ENCODE results near the gene SIGLEC5. TPM values are rescaled to one million over a fixed set of nuclear protein-coding genes. Genes with fewer than 3 reads are reported as not detected.
A peak's percentile ranks its signal among the peaks of the same experiment; 100 is the strongest.

Gene SIGLEC5
- total RNA-seq, 1 experiment from 2014 or later = not detected

DNA sequence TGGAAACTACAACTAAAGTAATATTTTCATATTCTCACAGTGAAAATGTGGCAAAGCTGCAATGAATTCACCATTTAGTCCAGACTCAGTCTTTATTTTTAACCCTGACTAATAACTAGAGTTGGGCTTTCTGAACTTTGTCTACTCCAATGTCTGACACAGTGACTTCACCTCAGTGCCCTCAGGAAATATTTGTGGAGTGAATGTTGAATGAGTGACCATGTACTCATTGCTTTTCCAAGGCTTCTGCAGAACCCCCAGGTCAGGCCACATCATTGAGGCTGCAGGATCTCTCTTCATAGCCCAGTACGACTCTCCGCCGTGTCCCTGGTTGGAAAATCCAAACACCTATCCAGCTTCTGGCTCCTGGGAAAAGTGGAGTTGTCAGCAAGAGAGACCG, 57.3 kb downstream of the SIGLEC5 start:
- DNase-seq = peak; percentile 95
- BruUV-seq (replicated peaks) = no TSS peak
- peaks cover 53% of the 10 kb centered on the region for H3K4me1 ChIP-seq (ENCODE audit: insufficient read depth, low read length)
- H3K9me2 ChIP-seq (replicated peaks; ENCODE audit: low read length) = no peaks in the 10 kb centered on the region
- H2AFZ ChIP-seq (ENCODE audit: low read length) = no peak overlapping the region
- intact Hi-C loops (cut with micrococcal nuclease) = no loop called here
- H3K4me2 ChIP-seq (ENCODE audit: low read length) = peak overlapping the region; percentile 97
- peaks cover 5% of the 10 kb centered on the region for H3F3A ChIP-seq (ENCODE audit: low read length, unreplicated experiment)
- H3K27me3 ChIP-seq (ENCODE audit: low read length) = no peaks in the 10 kb centered on the region
- peak; percentile 73 for ATAC-seq
- H4K20me1 ChIP-seq (ENCODE audit: low read length) = no peaks in the 10 kb centered on the region
- TF ChIP-seq EZH2 (IDR thresholded peaks at IDR 0.05; ENCODE audit: low read length, unreplicated experiment) (no peak), EZH2phosphoT487 (IDR thresholded peaks at IDR 0.05; ENCODE audit: borderline replicate concordance, low read length) (no peak)
- TF ChIP-seq, protein P1, sequence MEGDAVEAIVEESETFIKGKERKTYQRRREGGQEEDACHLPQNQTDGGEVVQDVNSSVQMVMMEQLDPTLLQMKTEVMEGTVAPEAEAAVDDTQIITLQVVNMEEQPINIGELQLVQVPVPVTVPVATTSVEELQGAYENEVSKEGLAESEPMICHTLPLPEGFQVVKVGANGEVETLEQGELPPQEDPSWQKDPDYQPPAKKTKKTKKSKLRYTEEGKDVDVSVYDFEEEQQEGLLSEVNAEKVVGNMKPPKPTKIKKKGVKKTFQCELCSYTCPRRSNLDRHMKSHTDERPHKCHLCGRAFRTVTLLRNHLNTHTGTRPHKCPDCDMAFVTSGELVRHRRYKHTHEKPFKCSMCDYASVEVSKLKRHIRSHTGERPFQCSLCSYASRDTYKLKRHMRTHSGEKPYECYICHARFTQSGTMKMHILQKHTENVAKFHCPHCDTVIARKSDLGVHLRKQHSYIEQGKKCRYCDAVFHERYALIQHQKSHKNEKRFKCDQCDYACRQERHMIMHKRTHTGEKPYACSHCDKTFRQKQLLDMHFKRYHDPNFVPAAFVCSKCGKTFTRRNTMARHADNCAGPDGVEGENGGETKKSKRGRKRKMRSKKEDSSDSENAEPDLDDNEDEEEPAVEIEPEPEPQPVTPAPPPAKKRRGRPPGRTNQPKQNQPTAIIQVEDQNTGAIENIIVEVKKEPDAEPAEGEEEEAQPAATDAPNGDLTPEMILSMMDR (conservative IDR thresholded peaks at IDR 0.05; ENCODE audit: low read depth, low read length) = no peak
- H3K79me2 ChIP-seq (ENCODE audit: low read length) = peaks cover 64% of the 10 kb centered on the region
- peak overlapping the region; percentile 81 for H3K4me3 ChIP-seq (ENCODE audit: low read length)
- peak overlapping the region; percentile 75 for H3K27ac ChIP-seq (ENCODE audit: low read length)
- ChIA-PET POLR2A (ENCODE audit: unreplicated experiment) (no interaction called here), CTCF (no interaction called here)
- no peaks in the 10 kb centered on the region for H3K9me3 ChIP-seq (ENCODE audit: low read length)
- peaks cover 32% of the 10 kb centered on the region for H3K36me3 ChIP-seq (ENCODE audit: low read depth, low read length)
- H3K9ac ChIP-seq (ENCODE audit: low read length) = peak overlapping the region; percentile 62

DNA sequence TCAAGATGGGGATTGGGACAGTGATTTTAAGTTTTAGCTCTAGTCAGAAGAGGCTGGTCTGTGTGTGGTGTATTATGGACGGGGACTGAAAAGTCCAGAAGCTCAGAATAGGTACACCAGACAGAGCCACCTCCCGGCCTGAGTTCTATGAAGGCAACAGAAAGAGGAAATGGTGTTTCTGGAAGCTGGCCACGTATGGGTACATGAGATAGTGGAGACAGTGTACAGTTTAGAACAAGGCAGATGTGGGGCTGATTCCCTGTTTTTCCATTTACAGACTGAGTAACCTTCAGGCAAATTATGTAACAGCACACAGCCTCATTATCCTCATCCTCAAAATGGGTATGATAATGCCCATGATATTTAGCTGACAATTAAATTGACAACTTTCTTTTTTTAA, 57.8 kb downstream of the SIGLEC5 start:
- Histone ChIP-seq H3K27ac (ENCODE audit: low read length) (peak overlapping the region; percentile 75), H3K27me3 (ENCODE audit: low read length) (no peaks in the 10 kb centered on the region), H3K4me3 (ENCODE audit: low read length) (peak overlapping the region; percentile 81), H3F3A (ENCODE audit: low read length, unreplicated experiment) (peaks cover 5% of the 10 kb centered on the region), H2AFZ (ENCODE audit: low read length) (no peak overlapping the region), H3K9me2 (replicated peaks; ENCODE audit: low read length) (no peaks in the 10 kb centered on the region), H3K4me2 (ENCODE audit: low read length) (peak overlapping the region; percentile 97), H3K9ac (ENCODE audit: low read length) (peak overlapping the region; percentile 62), H4K20me1 (ENCODE audit: low read length) (no peaks in the 10 kb centered on the region), H3K36me3 (ENCODE audit: low read depth, low read length) (peaks cover 32% of the 10 kb centered on the region), H3K4me1 (ENCODE audit: insufficient read depth, low read length) (peaks cover 58% of the 10 kb centered on the region), H3K9me3 (ENCODE audit: low read length) (no peaks in the 10 kb centered on the region), H3K79me2 (ENCODE audit: low read length) (peaks cover 64% of the 10 kb centered on the region)
- no TSS peak for BruUV-seq (replicated peaks)
- POLR2A ChIA-PET (ENCODE audit: unreplicated experiment) = no interaction called here
- ATAC-seq (peak; percentile 25), DNase-seq (peak; percentile 61)
- TF ChIP-seq, protein P1 (conservative IDR thresholded peaks at IDR 0.05; ENCODE audit: low read depth, low read length) = no peak
- TF ChIP-seq EZH2 (IDR thresholded peaks at IDR 0.05; ENCODE audit: low read length, unreplicated experiment) = no peak
- TF ChIP-seq EZH2phosphoT487 (IDR thresholded peaks at IDR 0.05; ENCODE audit: borderline replicate concordance, low read length) = no peak
- CTCF ChIA-PET = no interaction called here
- intact Hi-C loops (cut with micrococcal nuclease) = no loop called here

DNA sequence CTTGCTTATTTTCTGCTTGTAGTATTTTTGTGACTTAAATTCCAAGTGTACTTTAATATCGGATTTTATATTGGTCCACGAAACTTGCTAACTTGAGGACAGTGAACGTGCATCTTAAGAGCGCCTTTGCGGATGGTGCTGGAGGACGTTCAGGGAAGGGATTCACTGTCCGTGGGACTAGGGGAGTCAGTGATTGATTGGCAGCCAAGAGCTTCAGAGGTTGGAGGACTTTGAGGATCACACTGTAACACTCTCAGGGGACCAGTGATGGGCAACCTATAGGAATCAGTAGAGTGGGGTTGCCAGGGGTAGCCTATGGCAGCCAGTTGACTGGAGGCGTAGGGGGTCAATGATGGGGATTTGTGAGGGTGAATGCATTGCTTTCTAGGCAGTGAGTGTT, 58.6 kb downstream of the SIGLEC5 start:
- BruUV-seq (replicated peaks) = TSS peak; percentile 54
- Histone ChIP-seq H3K9ac (ENCODE audit: low read length) (peak overlapping the region; percentile 62), H3K9me2 (replicated peaks; ENCODE audit: low read length) (no peaks in the 10 kb centered on the region), H3K9me3 (ENCODE audit: low read length) (no peaks in the 10 kb centered on the region), H3K36me3 (ENCODE audit: low read depth, low read length) (peaks cover 24% of the 10 kb centered on the region), H3K79me2 (ENCODE audit: low read length) (peaks cover 55% of the 10 kb centered on the region), H3F3A (ENCODE audit: low read length, unreplicated experiment) (peaks cover 5% of the 10 kb centered on the region), H3K4me2 (ENCODE audit: low read length) (peak overlapping the region; percentile 97), H3K4me1 (ENCODE audit: insufficient read depth, low read length) (peaks cover 66% of the 10 kb centered on the region), H3K27me3 (ENCODE audit: low read length) (no peaks in the 10 kb centered on the region), H4K20me1 (ENCODE audit: low read length) (no peaks in the 10 kb centered on the region), H3K27ac (ENCODE audit: low read length) (0 out of 2 replicates have a peak overlapping the region, but pooled peaks have one; percentile 75), H3K4me3 (ENCODE audit: low read length) (peak overlapping the region; percentile 81), H2AFZ (ENCODE audit: low read length) (peak overlapping the region; percentile 54)
- DNase-seq (peak; percentile 9), ATAC-seq (0 out of 2 replicates have a peak, but pooled peaks have one; percentile 3)
- TF ChIP-seq EZH2phosphoT487 (IDR thresholded peaks at IDR 0.05; ENCODE audit: borderline replicate concordance, low read length) = no peak
- TF ChIP-seq, protein P1 (conservative IDR thresholded peaks at IDR 0.05; ENCODE audit: low read depth, low read length) = no peak
- no peak for TF ChIP-seq EZH2 (IDR thresholded peaks at IDR 0.05; ENCODE audit: low read length, unreplicated experiment)
- CTCF ChIA-PET = interaction anchor here (0.6 kb wide), 1 partner anchor 97 kb away, joined by 3 read pairs; no protein-coding TSS in a partner anchor
- intact Hi-C loops (cut with micrococcal nuclease) = loop anchor here (1.0 kb wide), 2 partner anchors 23 to 232 kb away; no protein-coding TSS in a partner anchor
- POLR2A ChIA-PET (ENCODE audit: unreplicated experiment) = no interaction called here

Data from PC-3 (cell line).